HAP-1 (cell line): Measurements from ENCODE around the gene PLIN4.

Source experiments
- DNase-seq, 2 experiments: peaks; one replicate each; pipeline ENCODE4 v3.0.0-alpha.2; 2016 to 2020; ENCODE audit warnings: low spot score in 2 of 2
- H3K27me3 ChIP-seq: fragments of 250-450 bp; sonication (Bioruptor Pico); 2 replicates; pipeline ENCODE4 v1.5.1; 2020; ENCODE audit warnings: low read depth, mild to moderate bottlenecking, moderate library complexity
- H3K36me3 ChIP-seq: fragments of 250-450 bp; sonication (Bioruptor Pico); replicated peaks from 2 replicates; pipeline ENCODE4 v1.5.1; 2020; ENCODE audit warnings: mild to moderate bottlenecking
- H3K4me1 ChIP-seq: fragments of 250-450 bp; sonication (Bioruptor Pico); 2 replicates; pipeline ENCODE4 v1.5.1; 2020; ENCODE audit warnings: mild to moderate bottlenecking
- H3K4me3 ChIP-seq: fragments of 250-450 bp; sonication (Bioruptor Pico); 2 replicates; pipeline ENCODE4 v1.5.1; 2020; ENCODE audit warnings: mild to moderate bottlenecking, moderate library complexity
- H3K9me3 ChIP-seq: fragments of 250-450 bp; sonication (Bioruptor Pico); 2 replicates; pipeline ENCODE4 v1.5.1; 2020; ENCODE audit warnings: mild to moderate bottlenecking, moderate library complexity
- in situ Hi-C: fragments of 300-500 bp; cut with MboI; formaldehyde crosslinking; loops from 3 replicates; pipeline ENCODE4 v1.14.3; 2020; ENCODE audit warnings: low sequenced_read_pairs, inconsistent platforms, mixed read lengths

Gene PLIN4

GRCh38 chr19:4525563-4526002 lies 7.3 kb upstream of the PLIN4 start:
- no peaks in the 10 kb centered on the region for H3K27me3 ChIP-seq
- H3K4me3 ChIP-seq, result no peak overlapping the region
- no peaks in the 10 kb centered on the region for H3K4me1 ChIP-seq
- in situ Hi-C loops, result no loop called here
- no peak for DNase-seq
- no peaks in the 10 kb centered on the region for H3K36me3 ChIP-seq
- H3K9me3 ChIP-seq, result no peaks in the 10 kb centered on the region

- Histone ChIP-seq H3K27me3 (no peaks in the 10 kb centered on the region), H3K36me3 (no peaks in the 10 kb centered on the region), H3K4me1 (no peaks in the 10 kb centered on the region), H3K4me3 (no peak overlapping the region), H3K9me3 (no peaks in the 10 kb centered on the region)
- DNase-seq, result peak; percentile 40 to 84
- in situ Hi-C loops, result no loop called here
These were observed 6.7 kb upstream of the PLIN4 start for GRCh38 chr19:4524808-4525562.

- in situ Hi-C loops, result no loop called here
- DNase-seq, result peak; percentile 11 to 80
- Histone ChIP-seq H3K4me3 (no peak overlapping the region), H3K4me1 (no peaks in the 10 kb centered on the region), H3K9me3 (no peaks in the 10 kb centered on the region), H3K36me3 (no peaks in the 10 kb centered on the region), H3K27me3 (no peaks in the 10 kb centered on the region)
These were observed 5.2 kb upstream of the PLIN4 start for GRCh38 chr19:4523306-4524110.

GRCh38 chr19:4522291-4523002 lies 4.2 kb upstream of the PLIN4 start:
- in situ Hi-C loops, result no loop called here
- Histone ChIP-seq H3K4me3 (no peak overlapping the region), H3K4me1 (no peaks in the 10 kb centered on the region), H3K9me3 (no peaks in the 10 kb centered on the region), H3K27me3 (no peaks in the 10 kb centered on the region), H3K36me3 (no peaks in the 10 kb centered on the region)
- no peak for DNase-seq

GRCh38 chr19:4521888-4522242 lies 3.6 kb upstream of the PLIN4 start:
- Histone ChIP-seq H3K9me3 (no peaks in the 10 kb centered on the region), H3K36me3 (no peaks in the 10 kb centered on the region), H3K27me3 (no peaks in the 10 kb centered on the region), H3K4me3 (no peak overlapping the region), H3K4me1 (no peaks in the 10 kb centered on the region)
- DNase-seq, result no peak
- in situ Hi-C loops, result no loop called here

- Histone ChIP-seq H3K4me1 (no peaks in the 10 kb centered on the region), H3K9me3 (no peaks in the 10 kb centered on the region), H3K36me3 (no peaks in the 10 kb centered on the region), H3K4me3 (no peak overlapping the region), H3K27me3 (no peaks in the 10 kb centered on the region)
- DNase-seq, result no peak
- in situ Hi-C loops, result no loop called here
These were observed 3.0 kb upstream of the PLIN4 start for GRCh38 chr19:4521170-4521887.

GRCh38 chr19:4519521-4520277 lies 1.4 kb upstream of the PLIN4 start:
- Histone ChIP-seq H3K4me1 (no peaks in the 10 kb centered on the region), H3K27me3 (no peaks in the 10 kb centered on the region), H3K4me3 (no peak overlapping the region), H3K36me3 (no peaks in the 10 kb centered on the region), H3K9me3 (no peaks in the 10 kb centered on the region)
- in situ Hi-C loops, result no loop called here
- DNase-seq, result no peak

- no peaks in the 10 kb centered on the region for H3K4me1 ChIP-seq
- H3K36me3 ChIP-seq, result no peaks in the 10 kb centered on the region
- in situ Hi-C loops, result no loop called here
- H3K9me3 ChIP-seq, result no peaks in the 10 kb centered on the region
- no peak for DNase-seq
- H3K4me3 ChIP-seq, result no peak overlapping the region
- no peaks in the 10 kb centered on the region for H3K27me3 ChIP-seq
These were observed 848 bp upstream of the PLIN4 start for GRCh38 chr19:4519172-4519496.

- no peak for DNase-seq
- Histone ChIP-seq H3K9me3 (no peaks in the 10 kb centered on the region), H3K4me1 (no peaks in the 10 kb centered on the region), H3K27me3 (no peaks in the 10 kb centered on the region), H3K36me3 (no peaks in the 10 kb centered on the region), H3K4me3 (no peak overlapping the region)
- in situ Hi-C loops, result no loop called here
These were observed 732 bp downstream of the PLIN4 start for GRCh38 chr19:4517451-4518057.

GRCh38 chr19:4516939-4517300 lies 1.4 kb downstream of the PLIN4 start:
- Histone ChIP-seq H3K4me3 (no peak overlapping the region), H3K9me3 (no peaks in the 10 kb centered on the region), H3K27me3 (no peaks in the 10 kb centered on the region), H3K4me1 (no peaks in the 10 kb centered on the region), H3K36me3 (no peaks in the 10 kb centered on the region)
- DNase-seq, result no peak
- in situ Hi-C loops, result no loop called here

- Histone ChIP-seq H3K36me3 (no peaks in the 10 kb centered on the region), H3K27me3 (no peaks in the 10 kb centered on the region), H3K9me3 (no peaks in the 10 kb centered on the region), H3K4me1 (no peaks in the 10 kb centered on the region), H3K4me3 (no peak overlapping the region)
- in situ Hi-C loops, result no loop called here
- DNase-seq, result no peak
These were observed 1.9 kb downstream of the PLIN4 start for GRCh38 chr19:4516199-4516938.

GRCh38 chr19:4515732-4516131 lies 2.6 kb downstream of the PLIN4 start:
- H3K4me3 ChIP-seq, result no peak overlapping the region
- H3K4me1 ChIP-seq, result no peaks in the 10 kb centered on the region
- H3K9me3 ChIP-seq, result no peaks in the 10 kb centered on the region
- H3K36me3 ChIP-seq, result no peaks in the 10 kb centered on the region
- in situ Hi-C loops, result no loop called here
- no peaks in the 10 kb centered on the region for H3K27me3 ChIP-seq
- DNase-seq, result no peak
